Measurements from ENCODE around the gene DENND4C. TPM values are rescaled to one million over a fixed set of nuclear protein-coding genes. Genes with fewer than 3 reads are reported as not detected.

The DENND4C gene
- total RNA-seq, 1 experiment from 2014 or later: 22.6 TPM

DNA sequence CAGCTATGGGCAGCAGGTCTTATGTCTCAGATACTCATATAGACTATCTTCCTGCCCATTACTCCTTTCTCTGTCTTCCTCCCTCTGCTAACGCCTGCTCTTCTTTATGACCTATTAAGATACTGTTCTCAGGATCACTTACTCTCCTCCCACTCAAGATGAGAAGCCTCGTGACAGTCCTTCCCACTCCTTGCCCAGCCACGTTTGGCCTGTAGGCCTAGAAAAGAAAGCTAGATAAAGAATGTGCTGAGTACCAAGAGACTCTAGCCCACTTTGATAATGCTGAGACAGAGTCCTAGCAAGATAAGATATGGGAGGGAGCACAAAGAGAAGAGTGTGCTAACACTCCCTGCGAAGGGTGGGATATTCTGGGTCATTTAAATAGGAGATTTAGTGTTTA is 6.8 kb upstream of the DENND4C start:
- POLR2A ChIA-PET: interaction anchor here (0.6 kb wide), 1 partner anchor 202 kb away, joined by 4 read pairs; no protein-coding TSS in a partner anchor

DNA sequence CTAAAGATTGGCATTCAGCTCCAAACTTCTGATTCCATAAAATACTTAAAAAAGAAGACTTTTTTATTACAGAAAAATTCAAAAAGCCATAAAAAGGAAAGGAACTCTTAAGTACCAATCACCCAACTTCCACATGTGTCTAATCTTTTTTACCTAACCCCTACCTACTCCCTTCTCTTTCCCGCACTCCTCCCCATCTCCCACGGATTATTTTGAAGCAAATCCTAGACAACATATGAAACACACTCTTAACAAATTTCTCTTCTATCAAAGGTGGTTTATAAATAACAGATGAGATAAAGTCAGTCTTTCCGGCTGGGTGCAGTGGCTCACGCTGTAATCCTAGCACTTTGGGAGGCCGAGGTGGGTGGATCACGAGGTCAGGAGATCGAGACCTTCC is 5.9 kb upstream of the DENND4C start:
- DNase-seq (ENCODE audit: low spot score) (no peak), ATAC-seq (no peak)
- Mint-ChIP-seq H3K9me3 (no peaks in the 10 kb centered on the region), H3K27ac (no peak overlapping the region), H3K4me3 (no peak overlapping the region), H3K36me3 (no peaks in the 10 kb centered on the region), H3K27me3 (ENCODE audit: low read depth) (no peaks in the 10 kb centered on the region), H3K4me1 (peaks cover 16% of the 10 kb centered on the region)
- ChIA-PET POLR2A (interaction anchor here (0.6 kb wide), 1 partner anchor 9 kb away, joined by 3 read pairs; no protein-coding TSS in a partner anchor), CTCF (no interaction called here)
- TF ChIP-seq GTF2I (CRISPR knock-in tag; conservative IDR thresholded peaks at IDR 0.05): no peak
- no peak for TF ChIP-seq FOXP1 (CRISPR knock-in tag; IDR thresholded peaks at IDR 0.05; ENCODE audit: borderline replicate concordance)
- no peak for TF ChIP-seq JUN (CRISPR knock-in tag; IDR thresholded peaks at IDR 0.05)
- TF ChIP-seq, protein P1, sequence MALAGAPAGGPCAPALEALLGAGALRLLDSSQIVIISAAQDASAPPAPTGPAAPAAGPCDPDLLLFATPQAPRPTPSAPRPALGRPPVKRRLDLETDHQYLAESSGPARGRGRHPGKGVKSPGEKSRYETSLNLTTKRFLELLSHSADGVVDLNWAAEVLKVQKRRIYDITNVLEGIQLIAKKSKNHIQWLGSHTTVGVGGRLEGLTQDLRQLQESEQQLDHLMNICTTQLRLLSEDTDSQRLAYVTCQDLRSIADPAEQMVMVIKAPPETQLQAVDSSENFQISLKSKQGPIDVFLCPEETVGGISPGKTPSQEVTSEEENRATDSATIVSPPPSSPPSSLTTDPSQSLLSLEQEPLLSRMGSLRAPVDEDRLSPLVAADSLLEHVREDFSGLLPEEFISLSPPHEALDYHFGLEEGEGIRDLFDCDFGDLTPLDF (CRISPR knock-in tag; IDR thresholded peaks at IDR 0.05): no peak
- no peak for TF ChIP-seq TP53 (CRISPR knock-in tag; IDR thresholded peaks at IDR 0.05)
- TF ChIP-seq, protein P2, sequence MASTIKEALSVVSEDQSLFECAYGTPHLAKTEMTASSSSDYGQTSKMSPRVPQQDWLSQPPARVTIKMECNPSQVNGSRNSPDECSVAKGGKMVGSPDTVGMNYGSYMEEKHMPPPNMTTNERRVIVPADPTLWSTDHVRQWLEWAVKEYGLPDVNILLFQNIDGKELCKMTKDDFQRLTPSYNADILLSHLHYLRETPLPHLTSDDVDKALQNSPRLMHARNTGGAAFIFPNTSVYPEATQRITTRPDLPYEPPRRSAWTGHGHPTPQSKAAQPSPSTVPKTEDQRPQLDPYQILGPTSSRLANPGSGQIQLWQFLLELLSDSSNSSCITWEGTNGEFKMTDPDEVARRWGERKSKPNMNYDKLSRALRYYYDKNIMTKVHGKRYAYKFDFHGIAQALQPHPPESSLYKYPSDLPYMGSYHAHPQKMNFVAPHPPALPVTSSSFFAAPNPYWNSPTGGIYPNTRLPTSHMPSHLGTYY (CRISPR knock-in tag; IDR thresholded peaks at IDR 0.05): no peak
- no peak for TF ChIP-seq NFYB (CRISPR knock-in tag; conservative IDR thresholded peaks at IDR 0.05; ENCODE audit: low read depth)
- no peak for TF ChIP-seq ZNF219 (CRISPR knock-in tag; IDR thresholded peaks at IDR 0.05; ENCODE audit: borderline replicate concordance)
- TF ChIP-seq, protein P3, sequence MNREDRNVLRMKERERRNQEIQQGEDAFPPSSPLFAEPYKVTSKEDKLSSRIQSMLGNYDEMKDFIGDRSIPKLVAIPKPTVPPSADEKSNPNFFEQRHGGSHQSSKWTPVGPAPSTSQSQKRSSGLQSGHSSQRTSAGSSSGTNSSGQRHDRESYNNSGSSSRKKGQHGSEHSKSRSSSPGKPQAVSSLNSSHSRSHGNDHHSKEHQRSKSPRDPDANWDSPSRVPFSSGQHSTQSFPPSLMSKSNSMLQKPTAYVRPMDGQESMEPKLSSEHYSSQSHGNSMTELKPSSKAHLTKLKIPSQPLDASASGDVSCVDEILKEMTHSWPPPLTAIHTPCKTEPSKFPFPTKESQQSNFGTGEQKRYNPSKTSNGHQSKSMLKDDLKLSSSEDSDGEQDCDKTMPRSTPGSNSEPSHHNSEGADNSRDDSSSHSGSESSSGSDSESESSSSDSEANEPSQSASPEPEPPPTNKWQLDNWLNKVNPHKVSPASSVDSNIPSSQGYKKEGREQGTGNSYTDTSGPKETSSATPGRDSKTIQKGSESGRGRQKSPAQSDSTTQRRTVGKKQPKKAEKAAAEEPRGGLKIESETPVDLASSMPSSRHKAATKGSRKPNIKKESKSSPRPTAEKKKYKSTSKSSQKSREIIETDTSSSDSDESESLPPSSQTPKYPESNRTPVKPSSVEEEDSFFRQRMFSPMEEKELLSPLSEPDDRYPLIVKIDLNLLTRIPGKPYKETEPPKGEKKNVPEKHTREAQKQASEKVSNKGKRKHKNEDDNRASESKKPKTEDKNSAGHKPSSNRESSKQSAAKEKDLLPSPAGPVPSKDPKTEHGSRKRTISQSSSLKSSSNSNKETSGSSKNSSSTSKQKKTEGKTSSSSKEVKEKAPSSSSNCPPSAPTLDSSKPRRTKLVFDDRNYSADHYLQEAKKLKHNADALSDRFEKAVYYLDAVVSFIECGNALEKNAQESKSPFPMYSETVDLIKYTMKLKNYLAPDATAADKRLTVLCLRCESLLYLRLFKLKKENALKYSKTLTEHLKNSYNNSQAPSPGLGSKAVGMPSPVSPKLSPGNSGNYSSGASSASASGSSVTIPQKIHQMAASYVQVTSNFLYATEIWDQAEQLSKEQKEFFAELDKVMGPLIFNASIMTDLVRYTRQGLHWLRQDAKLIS (CRISPR knock-in tag; IDR thresholded peaks at IDR 0.05; ENCODE audit: borderline replicate concordance): no peak
- TF ChIP-seq OVOL2 (CRISPR knock-in tag; IDR thresholded peaks at IDR 0.05; ENCODE audit: borderline replicate concordance): no peak
- TF ChIP-seq, protein P4, sequence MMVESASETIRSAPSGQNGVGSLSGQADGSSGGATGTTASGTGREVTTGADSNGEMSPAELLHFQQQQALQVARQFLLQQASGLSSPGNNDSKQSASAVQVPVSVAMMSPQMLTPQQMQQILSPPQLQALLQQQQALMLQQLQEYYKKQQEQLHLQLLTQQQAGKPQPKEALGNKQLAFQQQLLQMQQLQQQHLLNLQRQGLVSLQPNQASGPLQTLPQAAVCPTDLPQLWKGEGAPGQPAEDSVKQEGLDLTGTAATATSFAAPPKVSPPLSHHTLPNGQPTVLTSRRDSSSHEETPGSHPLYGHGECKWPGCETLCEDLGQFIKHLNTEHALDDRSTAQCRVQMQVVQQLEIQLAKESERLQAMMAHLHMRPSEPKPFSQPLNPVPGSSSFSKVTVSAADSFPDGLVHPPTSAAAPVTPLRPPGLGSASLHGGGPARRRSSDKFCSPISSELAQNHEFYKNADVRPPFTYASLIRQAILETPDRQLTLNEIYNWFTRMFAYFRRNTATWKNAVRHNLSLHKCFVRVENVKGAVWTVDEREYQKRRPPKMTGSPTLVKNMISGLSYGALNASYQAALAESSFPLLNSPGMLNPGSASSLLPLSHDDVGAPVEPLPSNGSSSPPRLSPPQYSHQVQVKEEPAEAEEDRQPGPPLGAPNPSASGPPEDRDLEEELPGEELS (CRISPR knock-in tag; IDR thresholded peaks at IDR 0.05): no peak
- TF ChIP-seq TCF7 (CRISPR knock-in tag; IDR thresholded peaks at IDR 0.05; ENCODE audit: low read depth): no peak

More for the DNA sequence above, 6.8 kb upstream of the DENND4C start:
- CTCF ChIA-PET: interaction anchor here (1.2 kb wide), 1 partner anchor 241 kb away, joined by 7 read pairs; no protein-coding TSS in a partner anchor
- TF ChIP-seq ZNF219 (CRISPR knock-in tag; IDR thresholded peaks at IDR 0.05; ENCODE audit: borderline replicate concordance) (no peak), ZBTB21 (CRISPR knock-in tag; IDR thresholded peaks at IDR 0.05; ENCODE audit: borderline replicate concordance) (no peak), ETV6 (CRISPR knock-in tag; IDR thresholded peaks at IDR 0.05) (no peak), NR3C1 (CRISPR knock-in tag; conservative IDR thresholded peaks at IDR 0.05; ENCODE audit: low read depth) (no peak), ZNF416 (CRISPR knock-in tag; IDR thresholded peaks at IDR 0.05) (no peak), JAZF1 (CRISPR knock-in tag; IDR thresholded peaks at IDR 0.05) (no peak)
- TF ChIP-seq, protein P5, sequence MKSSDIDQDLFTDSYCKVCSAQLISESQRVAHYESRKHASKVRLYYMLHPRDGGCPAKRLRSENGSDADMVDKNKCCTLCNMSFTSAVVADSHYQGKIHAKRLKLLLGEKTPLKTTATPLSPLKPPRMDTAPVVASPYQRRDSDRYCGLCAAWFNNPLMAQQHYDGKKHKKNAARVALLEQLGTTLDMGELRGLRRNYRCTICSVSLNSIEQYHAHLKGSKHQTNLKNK (CRISPR knock-in tag; IDR thresholded peaks at IDR 0.05): no peak
- TF ChIP-seq, protein P6, sequence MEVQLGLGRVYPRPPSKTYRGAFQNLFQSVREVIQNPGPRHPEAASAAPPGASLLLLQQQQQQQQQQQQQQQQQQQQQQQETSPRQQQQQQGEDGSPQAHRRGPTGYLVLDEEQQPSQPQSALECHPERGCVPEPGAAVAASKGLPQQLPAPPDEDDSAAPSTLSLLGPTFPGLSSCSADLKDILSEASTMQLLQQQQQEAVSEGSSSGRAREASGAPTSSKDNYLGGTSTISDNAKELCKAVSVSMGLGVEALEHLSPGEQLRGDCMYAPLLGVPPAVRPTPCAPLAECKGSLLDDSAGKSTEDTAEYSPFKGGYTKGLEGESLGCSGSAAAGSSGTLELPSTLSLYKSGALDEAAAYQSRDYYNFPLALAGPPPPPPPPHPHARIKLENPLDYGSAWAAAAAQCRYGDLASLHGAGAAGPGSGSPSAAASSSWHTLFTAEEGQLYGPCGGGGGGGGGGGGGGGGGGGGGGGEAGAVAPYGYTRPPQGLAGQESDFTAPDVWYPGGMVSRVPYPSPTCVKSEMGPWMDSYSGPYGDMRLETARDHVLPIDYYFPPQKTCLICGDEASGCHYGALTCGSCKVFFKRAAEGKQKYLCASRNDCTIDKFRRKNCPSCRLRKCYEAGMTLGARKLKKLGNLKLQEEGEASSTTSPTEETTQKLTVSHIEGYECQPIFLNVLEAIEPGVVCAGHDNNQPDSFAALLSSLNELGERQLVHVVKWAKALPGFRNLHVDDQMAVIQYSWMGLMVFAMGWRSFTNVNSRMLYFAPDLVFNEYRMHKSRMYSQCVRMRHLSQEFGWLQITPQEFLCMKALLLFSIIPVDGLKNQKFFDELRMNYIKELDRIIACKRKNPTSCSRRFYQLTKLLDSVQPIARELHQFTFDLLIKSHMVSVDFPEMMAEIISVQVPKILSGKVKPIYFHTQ (CRISPR knock-in tag; IDR thresholded peaks at IDR 0.05): no peak
- TF ChIP-seq, protein P7, sequence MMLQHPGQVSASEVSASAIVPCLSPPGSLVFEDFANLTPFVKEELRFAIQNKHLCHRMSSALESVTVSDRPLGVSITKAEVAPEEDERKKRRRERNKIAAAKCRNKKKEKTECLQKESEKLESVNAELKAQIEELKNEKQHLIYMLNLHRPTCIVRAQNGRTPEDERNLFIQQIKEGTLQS (CRISPR knock-in tag; conservative IDR thresholded peaks at IDR 0.05): no peak
- no peaks in the 10 kb centered on the region for H3K36me3 Mint-ChIP-seq
- peaks cover 11% of the 10 kb centered on the region for H3K4me1 Mint-ChIP-seq
- DNase-seq (ENCODE audit: low spot score): no peak
- H3K27me3 Mint-ChIP-seq (ENCODE audit: low read depth): no peaks in the 10 kb centered on the region
- H3K9me3 Mint-ChIP-seq: no peaks in the 10 kb centered on the region
- ATAC-seq: no peak
- no peak overlapping the region for H3K4me3 Mint-ChIP-seq
- H3K27ac Mint-ChIP-seq: 0 out of 2 replicates have a peak overlapping the region, but pooled peaks have one; percentile 67

Measured in WTC11 (cell line).